GM12891 (cell line): ENCODE data around the gene B4GALT1. TPM values are rescaled to one million over a fixed set of nuclear protein-coding genes. Genes with fewer than 3 reads are reported as not detected.

Experiments used
- DNase-seq: peaks from one replicate; pipeline ENCODE4 v3.0.0; 2011; ENCODE audit warnings: low spot score; ENCODE audit not compliant: insufficient read length
- FAIRE-seq: peaks from 2 replicates; lab custom pipeline; 2011; peaks lifted over from hg19 to GRCh38; lab: Jason Lieb, UNC
- PAX5 ChIP-seq: IDR thresholded peaks from 2 replicates; pipeline ENCODE4 v1.6.1; 2011; ENCODE audit warnings: low read length, moderate library complexity, mild to moderate bottlenecking; ENCODE audit not compliant: insufficient read depth, severe bottlenecking
- POLR2A ChIP-seq: IDR thresholded peaks from 2 replicates; pipeline ENCODE4 v1.6.1; 2011; ENCODE audit warnings: low read depth, low read length, control low read depth
- POLR2AphosphoS5 ChIP-seq: IDR thresholded peaks from 2 replicates; pipeline ENCODE4 v1.6.1; 2011; ENCODE audit warnings: low read depth, low read length, control low read depth
- POU2F2 ChIP-seq: IDR thresholded peaks from 2 replicates; pipeline ENCODE4 v1.6.1; 2011; ENCODE audit warnings: low read depth, mild to moderate bottlenecking, control low read depth, low read length, moderate library complexity
- SPI1 ChIP-seq: IDR thresholded peaks from 2 replicates; pipeline ENCODE4 v1.6.1; 2011; ENCODE audit warnings: low read depth, low read length, control low read depth
- TAF1 ChIP-seq: IDR thresholded peaks from 2 replicates; pipeline ENCODE4 v1.6.1; 2011; ENCODE audit warnings: low read depth, low read length, control low read depth
- polyA plus RNA-seq: library from polyadenylated mRNA; unstranded; fragments of >200 nt; gene quantifications from one replicate; pipeline ENCODE4 v1.2.1, GENCODE V29; 2012; ENCODE audit warnings: low read depth, missing spikeins, inconsistent platforms; ENCODE audit not compliant: missing spikeins

The B4GALT1 gene, protein sequence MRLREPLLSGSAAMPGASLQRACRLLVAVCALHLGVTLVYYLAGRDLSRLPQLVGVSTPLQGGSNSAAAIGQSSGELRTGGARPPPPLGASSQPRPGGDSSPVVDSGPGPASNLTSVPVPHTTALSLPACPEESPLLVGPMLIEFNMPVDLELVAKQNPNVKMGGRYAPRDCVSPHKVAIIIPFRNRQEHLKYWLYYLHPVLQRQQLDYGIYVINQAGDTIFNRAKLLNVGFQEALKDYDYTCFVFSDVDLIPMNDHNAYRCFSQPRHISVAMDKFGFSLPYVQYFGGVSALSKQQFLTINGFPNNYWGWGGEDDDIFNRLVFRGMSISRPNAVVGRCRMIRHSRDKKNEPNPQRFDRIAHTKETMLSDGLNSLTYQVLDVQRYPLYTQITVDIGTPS
- polyA plus RNA-seq, result 35.2 TPM

DNA sequence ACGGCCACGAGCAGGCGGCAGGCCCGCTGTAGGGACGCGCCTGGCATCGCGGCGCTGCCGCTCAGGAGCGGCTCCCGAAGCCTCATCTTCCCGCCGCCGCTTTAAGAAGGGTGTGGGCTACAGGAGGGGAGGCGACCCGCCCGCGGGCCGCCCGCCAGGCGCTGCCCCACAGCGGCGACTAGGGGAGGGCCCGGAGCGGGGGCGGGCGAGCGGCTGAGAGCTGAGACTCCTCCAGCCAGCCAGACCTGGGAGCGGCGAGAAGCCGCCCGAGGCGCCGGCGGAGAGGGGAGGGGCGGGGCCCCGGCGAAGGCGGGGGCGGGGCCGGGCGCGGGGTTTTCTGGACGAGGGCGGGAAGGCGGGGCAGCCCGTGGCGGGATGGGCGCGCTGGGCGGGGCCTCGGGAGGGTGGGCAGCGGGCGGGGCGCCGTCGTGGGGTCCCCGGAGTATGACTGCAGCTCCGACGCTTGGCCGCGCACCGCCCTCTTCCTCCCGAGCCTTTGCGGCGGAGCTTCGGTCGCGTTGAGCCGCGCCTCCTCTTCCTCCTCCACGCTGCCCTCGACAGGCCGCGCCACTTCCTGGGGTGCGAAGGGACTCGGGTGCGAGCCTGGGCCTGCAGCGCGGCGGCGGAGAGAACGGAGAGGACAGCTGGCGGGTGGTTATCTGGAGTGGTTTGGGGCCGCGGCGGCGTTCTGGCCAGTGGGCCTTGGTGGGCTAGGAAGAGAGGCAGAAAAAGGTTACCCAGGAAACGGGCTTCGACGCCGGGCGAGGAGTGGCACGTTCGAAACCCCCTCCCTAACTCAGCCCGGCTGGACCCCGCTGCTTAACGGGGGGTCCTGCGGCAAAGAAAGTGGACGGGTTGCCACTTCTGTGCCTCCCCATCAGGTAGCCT is at the start of gene B4GALT1:
B4GALT1 (minus strand) TSS at position 253 of the 888 bp plus-strand sequence; CDS start at position 86, 167 bp downstream.
- FAIRE-seq (peak; percentile 95), DNase-seq (peak; percentile 82)
- no peak for TF ChIP-seq POU2F2
- TF ChIP-seq SPI1, result peak; percentile 53
- peak; percentile 79 for TF ChIP-seq POLR2A
- peak; percentile 53; the same call in 1 of the 2 replicates for TF ChIP-seq TAF1
- TF ChIP-seq PAX5, result no peak
- peak; percentile 67; the same call in 1 of the 2 replicates for TF ChIP-seq POLR2AphosphoS5

DNA sequence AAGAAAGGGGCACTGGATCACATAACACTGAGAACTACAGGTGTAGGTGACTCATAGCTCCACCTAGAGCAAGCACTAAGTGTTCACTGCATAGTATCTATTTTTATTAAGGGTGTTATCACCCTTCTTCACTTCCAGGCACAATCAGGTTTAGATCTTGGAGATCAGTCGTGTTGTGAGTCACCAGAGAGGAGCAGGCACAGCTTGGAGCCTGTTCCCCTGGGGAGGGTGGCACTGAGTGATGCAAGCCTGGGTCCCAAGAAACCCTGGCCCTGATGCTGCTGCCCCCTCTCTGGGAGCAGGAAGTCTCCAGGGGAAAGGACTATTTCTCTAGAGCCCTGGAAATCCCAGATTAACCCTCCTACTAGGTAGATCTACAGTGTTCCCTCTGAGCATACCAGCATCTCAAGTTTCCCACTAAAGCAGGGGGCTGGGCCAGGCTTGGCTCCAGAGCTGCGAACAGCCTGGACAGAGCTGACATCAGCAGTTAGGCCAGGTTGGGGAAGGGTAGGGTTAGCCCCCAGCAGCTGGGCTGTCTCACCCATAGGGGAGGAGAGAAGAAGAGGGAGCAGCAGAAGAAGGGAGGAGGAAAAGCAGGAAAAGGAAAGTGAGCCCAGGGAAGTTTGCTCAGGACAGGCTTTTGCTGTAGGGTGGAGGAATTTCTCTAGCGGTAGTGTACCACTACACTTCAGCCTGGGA is 44.7 kb upstream of the B4GALT1 start:
- FAIRE-seq (no peak), DNase-seq (no peak)
- TF ChIP-seq PAX5, result no peak
- no peak for TF ChIP-seq SPI1
- TF ChIP-seq POLR2AphosphoS5, result no peak
- no peak for TF ChIP-seq TAF1
- no peak for TF ChIP-seq POLR2A

DNA sequence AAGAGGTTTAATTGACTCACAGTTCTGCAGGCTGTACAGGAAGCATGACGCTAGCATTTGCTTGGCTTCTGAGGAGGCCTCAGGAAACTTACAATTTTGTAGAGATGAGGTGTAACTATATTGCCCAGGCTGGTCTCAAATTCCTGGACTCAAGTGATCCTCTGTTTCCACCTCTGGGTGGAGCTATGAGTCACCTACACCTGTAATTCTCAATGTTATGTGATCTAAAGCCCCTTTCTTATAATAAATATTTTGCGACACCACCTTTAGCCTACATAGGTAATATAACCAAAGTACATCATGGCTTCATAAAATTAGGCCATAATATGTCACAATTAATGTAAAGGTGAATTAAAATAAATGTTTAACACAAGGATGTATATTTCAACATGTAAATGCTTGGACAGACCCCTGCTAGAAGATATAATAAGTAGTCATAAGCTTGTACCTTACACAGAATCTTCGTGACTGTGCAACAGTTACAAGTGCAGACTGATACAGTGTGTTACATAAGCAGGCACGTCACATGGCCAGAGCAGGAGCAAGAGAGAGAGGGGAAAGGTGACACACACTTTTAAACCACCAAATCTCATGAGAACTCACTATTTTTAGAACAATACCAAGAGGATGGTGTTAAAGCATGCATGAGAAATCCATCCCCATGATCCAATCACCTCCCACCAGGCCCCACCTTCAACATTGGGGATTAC is 43.0 kb upstream of the B4GALT1 start:
- TF ChIP-seq POLR2AphosphoS5 (no peak), POU2F2 (no peak), TAF1 (no peak), POLR2A (no peak), SPI1 (no peak), PAX5 (no peak)
- DNase-seq (no peak), FAIRE-seq (peak; percentile 38)

DNA sequence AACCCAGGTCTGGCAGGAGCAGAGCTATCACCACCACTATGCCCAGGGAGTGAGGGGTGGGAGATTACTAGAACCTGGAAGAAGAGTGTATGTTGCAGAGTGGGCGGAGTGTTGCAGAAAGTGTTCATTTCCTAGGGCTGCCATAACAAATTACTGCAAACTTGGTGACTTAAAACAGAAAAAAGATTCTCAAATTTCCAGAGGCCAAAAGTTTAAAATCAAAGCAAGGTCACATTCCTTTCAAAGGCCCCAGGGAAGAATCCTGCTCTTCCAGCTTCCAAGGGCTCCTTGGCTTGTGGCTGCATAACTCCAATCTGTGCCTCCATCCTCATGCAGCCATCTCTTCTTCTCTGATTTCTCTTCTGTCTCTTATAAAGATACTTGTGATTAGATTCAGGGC is 42.3 kb upstream of the B4GALT1 start:
- TF ChIP-seq TAF1, result no peak
- TF ChIP-seq POU2F2, result no peak
- no peak for TF ChIP-seq SPI1
- no peak for TF ChIP-seq PAX5
- no peak for TF ChIP-seq POLR2AphosphoS5
- no peak for TF ChIP-seq POLR2A
- FAIRE-seq (no peak), DNase-seq (no peak)

DNA sequence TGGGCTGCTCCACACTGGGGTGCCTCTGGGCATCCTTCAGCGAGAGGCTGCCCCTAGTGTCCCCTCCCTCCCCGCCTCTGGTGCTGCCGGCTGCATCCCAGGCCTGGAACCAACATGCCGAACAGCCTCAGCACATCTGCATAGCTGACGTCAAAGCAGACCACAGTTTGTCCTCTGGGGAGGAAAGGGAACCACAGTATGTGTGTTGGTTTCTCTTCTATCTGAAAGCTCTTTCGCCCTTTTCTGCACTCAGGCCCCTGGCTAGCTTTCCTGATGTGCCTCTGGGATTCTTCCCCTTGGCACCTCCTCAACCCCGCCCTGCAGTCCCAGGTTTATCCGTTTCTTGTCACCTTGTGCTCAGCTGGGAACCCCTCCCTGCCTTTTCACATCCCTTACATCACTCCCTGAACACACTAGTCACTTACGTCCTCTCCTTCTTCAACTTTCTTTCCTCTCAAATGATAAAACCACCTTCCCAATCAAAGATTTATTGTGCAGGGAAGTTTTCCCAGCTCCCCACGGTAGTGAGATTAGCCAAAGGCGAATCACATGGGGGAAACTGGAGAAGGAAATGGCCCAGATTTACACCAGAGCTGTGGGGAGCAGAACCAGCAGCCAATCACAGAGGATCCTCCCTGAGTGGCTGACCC is 35.5 kb upstream of the B4GALT1 start:
- TF ChIP-seq POLR2A, result no peak
- 0 out of 2 replicates have a peak, but pooled peaks have one; percentile 4 for TF ChIP-seq SPI1
- no peak for TF ChIP-seq TAF1
- peak; percentile 97 for TF ChIP-seq POU2F2
- DNase-seq (peak; percentile 25), FAIRE-seq (peak; percentile 96)

DNA sequence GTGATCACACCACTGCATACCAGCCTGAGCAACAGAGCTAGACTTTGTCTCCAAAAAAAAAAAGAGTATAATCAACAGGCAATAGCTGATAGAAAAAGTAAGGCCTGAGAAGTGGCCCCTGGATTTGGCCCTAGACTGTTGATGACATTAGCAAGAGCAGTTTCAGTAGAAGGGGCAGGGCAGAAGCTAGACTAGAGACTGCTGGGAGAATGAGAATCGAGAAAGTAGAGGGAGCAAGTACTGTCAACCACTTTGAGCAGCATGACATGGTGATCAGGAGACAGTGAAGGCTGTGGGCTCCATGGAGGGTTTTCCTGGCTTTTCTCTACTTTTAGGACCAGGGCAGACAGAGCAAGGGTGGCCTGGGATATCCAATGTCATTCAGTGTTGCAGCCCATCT is 34.9 kb upstream of the B4GALT1 start:
- TF ChIP-seq SPI1 (no peak), POU2F2 (no peak), PAX5 (no peak), POLR2AphosphoS5 (no peak), TAF1 (no peak), POLR2A (no peak)
- FAIRE-seq, result peak; percentile 59
- no peak for DNase-seq

DNA sequence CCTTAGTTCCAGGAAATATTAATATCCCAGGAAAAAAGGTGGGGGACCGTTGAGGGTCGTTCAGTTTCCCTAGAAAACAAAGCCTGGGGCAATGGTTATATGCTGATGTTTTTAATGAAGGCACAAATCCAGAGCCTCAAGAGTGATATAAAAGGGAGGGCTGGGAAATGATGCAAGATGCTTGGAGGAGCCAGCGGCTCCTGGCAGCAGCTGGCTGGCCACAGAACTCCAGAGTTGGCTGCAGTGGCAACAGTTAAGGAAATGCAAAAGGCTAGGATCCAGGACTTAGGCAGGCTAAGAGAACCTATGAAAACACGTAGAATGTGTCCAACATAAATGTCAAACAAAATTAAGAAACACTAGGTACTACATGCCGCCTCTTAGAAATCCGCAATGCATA is 31.0 kb upstream of the B4GALT1 start:
- DNase-seq, result no peak
- no peak for FAIRE-seq
- TF ChIP-seq SPI1, result no peak

DNA sequence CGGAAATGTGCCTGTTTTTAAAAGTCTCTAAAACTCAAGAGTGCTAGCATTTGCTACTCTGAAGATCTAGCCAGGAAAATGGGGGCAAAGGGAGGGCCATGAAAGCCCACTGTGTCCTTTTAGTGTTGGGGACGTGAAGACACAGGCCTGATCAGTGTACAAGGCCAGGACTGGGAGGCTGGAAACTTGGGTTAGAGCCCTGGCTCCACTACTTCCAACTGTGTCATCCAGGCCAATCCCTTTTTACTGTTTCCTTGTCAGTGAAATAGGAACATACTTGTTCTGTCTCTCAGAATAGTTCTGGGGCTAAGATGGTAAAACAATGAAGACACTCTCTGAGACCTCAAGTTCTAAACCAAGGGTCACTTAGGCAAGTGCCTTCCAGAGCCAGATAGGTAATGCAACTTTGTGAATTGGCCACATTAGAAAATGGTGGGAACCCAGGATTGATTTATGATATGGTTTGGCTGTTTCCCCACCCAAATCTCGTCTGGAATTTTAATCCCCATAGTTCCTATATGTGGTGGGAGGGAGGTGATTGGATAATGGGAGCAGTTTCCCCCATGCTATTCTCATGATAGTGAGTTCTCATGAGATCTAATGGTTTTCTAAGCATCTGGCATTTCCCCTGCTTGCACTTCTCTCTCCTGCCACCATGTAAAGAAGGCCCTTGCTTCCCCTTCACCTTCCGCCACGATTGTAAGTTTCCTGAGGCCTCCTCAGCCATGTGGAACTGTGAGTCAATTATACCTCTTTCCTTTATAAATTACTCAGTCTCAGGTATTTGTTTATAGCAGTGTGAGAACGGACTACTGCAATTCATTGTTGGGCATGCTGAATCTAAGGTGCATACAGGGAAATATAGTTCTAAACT is 30.4 kb upstream of the B4GALT1 start:
- DNase-seq (no peak), FAIRE-seq (no peak)
- TF ChIP-seq POLR2AphosphoS5 (no peak), PAX5 (no peak), POU2F2 (no peak), POLR2A (no peak), TAF1 (no peak), SPI1 (no peak)

DNA sequence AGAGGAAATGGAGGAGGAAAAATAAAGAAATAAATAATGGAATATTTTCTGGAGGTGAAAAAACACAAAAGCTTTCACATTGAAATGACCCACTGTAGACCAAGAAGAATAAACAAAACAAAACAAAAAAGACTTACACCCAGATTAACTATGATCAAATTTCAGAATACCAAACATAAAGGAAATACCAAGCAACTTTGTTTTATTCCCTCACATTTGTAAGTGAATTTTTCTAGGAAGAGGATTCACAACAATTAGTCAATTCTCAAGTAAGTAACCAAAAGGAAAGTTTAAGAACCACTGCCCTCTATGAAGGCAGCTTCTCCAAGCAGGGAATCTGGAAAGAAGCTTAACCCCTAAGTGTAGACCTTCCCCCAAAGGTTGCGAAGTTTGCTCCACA is 29.6 kb upstream of the B4GALT1 start:
- FAIRE-seq, result no peak
- TF ChIP-seq TAF1, result no peak
- no peak for TF ChIP-seq POU2F2
- no peak for TF ChIP-seq POLR2A
- TF ChIP-seq POLR2AphosphoS5, result no peak
- TF ChIP-seq PAX5, result no peak
- no peak for TF ChIP-seq SPI1

More for the DNA sequence above, 29.6 kb upstream of the B4GALT1 start:
- no peak for DNase-seq
